KMS-11 (cell line): ENCODE data around the gene ZDHHC11.

Experiments
- H2AFZ ChIP-seq: fragments of 200-600 bp; sonication (generic); 2 replicates; pipeline ENCODE4 v1.6.1; 2016; ENCODE audit warnings: antibody characterized with exemption, mixed run types, low read depth
- H3K27ac ChIP-seq: fragments of 200-600 bp; sonication (generic); 2 replicates; pipeline ENCODE4 v1.6.1; 2016; ENCODE audit warnings: mild to moderate bottlenecking, mixed run types
- H3K27me3 ChIP-seq: fragments of 200-600 bp; sonication (generic); 2 replicates; pipeline ENCODE4 v1.6.1; 2017; ENCODE audit warnings: mild to moderate bottlenecking, low read depth, mixed run types, moderate library complexity; ENCODE audit not compliant: insufficient read depth
- H3K36me3 ChIP-seq: fragments of 200-600 bp; sonication (generic); 2 replicates; pipeline ENCODE4 v1.6.1; 2017; ENCODE audit warnings: mild to moderate bottlenecking, mixed run types; ENCODE audit not compliant: insufficient read depth
- H3K4me1 ChIP-seq: fragments of 200-600 bp; sonication (generic); 2 replicates; pipeline ENCODE4 v1.6.1; 2016; ENCODE audit warnings: mild to moderate bottlenecking, low read depth, mixed run types; ENCODE audit not compliant: poor library complexity, severe bottlenecking
- H3K4me2 ChIP-seq: fragments of 200-600 bp; sonication (generic); 2 replicates; pipeline ENCODE4 v1.7.0; 2016; ENCODE audit warnings: mild to moderate bottlenecking, mixed run types
- H3K4me3 ChIP-seq: fragments of 200-600 bp; sonication (generic); IDR thresholded peaks from 2 replicates; pipeline ENCODE4 v1.6.1; 2017; ENCODE audit warnings: low read depth, low read length, mixed read lengths; ENCODE audit not compliant: insufficient read depth
- H3K79me2 ChIP-seq: fragments of 200-600 bp; sonication (generic); 2 replicates; pipeline ENCODE4 v1.6.1; 2016; ENCODE audit warnings: low read depth, mixed run types; ENCODE audit not compliant: insufficient read depth
- H3K9ac ChIP-seq: fragments of 200-600 bp; sonication (generic); 2 replicates; pipeline ENCODE4 v1.6.1; 2016; ENCODE audit warnings: mild to moderate bottlenecking, mixed run types
- H4K20me1 ChIP-seq: fragments of 200-600 bp; sonication (generic); 2 replicates; pipeline ENCODE4 v1.6.1; 2016; ENCODE audit warnings: mild to moderate bottlenecking, mixed run types; ENCODE audit not compliant: insufficient read depth
- CTCF ChIP-seq: fragments of 200-600 bp; sonication (generic); conservative IDR thresholded peaks from 2 replicates; pipeline ENCODE4 v1.6.1; 2017; ENCODE audit warnings: low read depth, mild to moderate bottlenecking, antibody characterized with exemption, low read length, moderate library complexity, mixed read lengths

ZDHHC11 gene

GRCh38 chr5:887947-888637 lies 37.3 kb upstream of the ZDHHC11 start:
- H4K20me1 ChIP-seq: no peaks in the 10 kb centered on the region
- no peak overlapping the region for H3K4me2 ChIP-seq

DNA sequence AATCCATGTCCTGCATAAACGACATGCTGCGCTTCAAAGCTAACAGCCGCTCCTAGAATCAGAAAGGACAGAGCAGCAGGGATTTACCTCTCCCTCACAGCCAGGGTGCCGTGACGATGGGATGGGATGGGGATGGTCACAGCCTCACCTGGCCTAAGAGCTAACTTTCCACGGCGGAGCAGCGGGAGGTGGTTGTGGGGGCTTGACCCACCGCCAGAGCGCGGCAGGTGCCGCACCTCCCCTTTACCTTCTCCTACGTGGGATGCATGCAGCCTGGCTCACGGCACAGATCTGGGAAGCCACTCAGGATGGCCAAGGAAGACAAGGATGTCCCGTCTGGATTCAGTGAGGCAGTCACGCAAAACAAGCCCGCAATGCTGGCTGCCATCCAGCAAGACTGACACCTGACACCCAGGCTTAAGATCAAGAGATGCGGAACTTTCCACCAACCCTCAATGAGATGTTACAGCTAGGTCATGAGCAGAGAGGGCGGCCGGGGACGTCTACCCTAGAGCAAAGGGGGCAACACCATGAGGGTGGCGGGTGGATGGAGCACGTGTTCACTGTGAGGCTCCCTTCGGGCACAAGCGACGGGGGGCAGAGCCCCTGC lies 36.0 kb upstream of the ZDHHC11 start:
- Histone ChIP-seq H2AFZ (no peak overlapping the region), H3K36me3 (peaks cover 32% of the 10 kb centered on the region; the same call in 1 of the 2 replicates), H3K27me3 (no peaks in the 10 kb centered on the region), H3K4me1 (peaks cover 5% of the 10 kb centered on the region), H3K27ac (no peak overlapping the region), H4K20me1 (no peaks in the 10 kb centered on the region; the same call in 1 of the 2 replicates), H3K4me2 (no peak overlapping the region), H3K79me2 (peaks cover 60% of the 10 kb centered on the region), H3K9ac (no peak overlapping the region), H3K4me3 (no peak overlapping the region)
- no peak for TF ChIP-seq CTCF

More at GRCh38 chr5:887947-888637, 37.3 kb upstream of the ZDHHC11 start:
- no peak overlapping the region for H3K9ac ChIP-seq
- peaks cover 6% of the 10 kb centered on the region for H3K4me1 ChIP-seq
- H3K27me3 ChIP-seq: no peaks in the 10 kb centered on the region
- H3K36me3 ChIP-seq: peaks cover 27% of the 10 kb centered on the region; the same call in 1 of the 2 replicates
- H2AFZ ChIP-seq: no peak overlapping the region
- H3K27ac ChIP-seq: no peak overlapping the region
- no peak for TF ChIP-seq CTCF
- peaks cover 56% of the 10 kb centered on the region for H3K79me2 ChIP-seq
- H3K4me3 ChIP-seq: no peak overlapping the region

- Histone ChIP-seq H3K36me3 (peaks cover 32% of the 10 kb centered on the region; the same call in 1 of the 2 replicates), H3K4me1 (no peaks in the 10 kb centered on the region), H3K9ac (no peak overlapping the region), H3K79me2 (peaks cover 57% of the 10 kb centered on the region), H3K4me3 (no peak overlapping the region), H2AFZ (no peak overlapping the region), H3K4me2 (no peak overlapping the region), H4K20me1 (no peaks in the 10 kb centered on the region; the same call in 1 of the 2 replicates), H3K27me3 (no peaks in the 10 kb centered on the region), H3K27ac (no peak overlapping the region)
- TF ChIP-seq CTCF: no peak
These were observed 35.2 kb upstream of the ZDHHC11 start for GRCh38 chr5:886036-886435.

DNA sequence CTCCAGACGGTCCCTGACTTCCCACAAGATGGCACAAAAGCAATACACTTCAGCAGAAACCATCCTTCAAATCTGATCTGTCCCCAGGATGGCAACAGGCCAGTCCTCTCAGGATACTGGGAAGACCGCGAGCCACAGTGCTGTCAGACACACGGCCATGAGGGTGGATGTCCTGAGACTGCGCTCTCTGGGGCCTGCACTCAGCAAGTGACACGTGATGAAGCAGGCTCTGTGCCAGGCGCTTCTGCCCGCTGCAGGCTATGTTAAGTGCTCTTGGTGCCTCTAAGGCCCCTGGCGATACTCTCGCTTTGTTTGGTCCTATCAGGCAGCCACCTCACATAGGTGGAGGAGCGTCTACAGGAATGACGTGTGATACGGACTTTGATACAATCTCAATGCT lies 34.7 kb upstream of the ZDHHC11 start:
- Histone ChIP-seq H3K4me3 (no peak overlapping the region), H3K4me2 (no peak overlapping the region), H2AFZ (no peak overlapping the region), H3K36me3 (peaks cover 32% of the 10 kb centered on the region; the same call in 1 of the 2 replicates), H3K9ac (no peak overlapping the region), H4K20me1 (no peaks in the 10 kb centered on the region; the same call in 1 of the 2 replicates), H3K27ac (no peak overlapping the region), H3K27me3 (no peaks in the 10 kb centered on the region), H3K4me1 (no peaks in the 10 kb centered on the region), H3K79me2 (peaks cover 52% of the 10 kb centered on the region)
- no peak for TF ChIP-seq CTCF
